ENCODE results near the gene DLG2. TPM values are rescaled to one million over a fixed set of nuclear protein-coding genes. Genes with fewer than 3 reads are reported as not detected.

DLG2 gene
- total and polyA plus RNA-seq, 2 of the 8 experiments (the other 6 are each of a cell fraction or from before 2014, with no cell fraction given) = 1.7 to 14.3 TPM

DNA sequence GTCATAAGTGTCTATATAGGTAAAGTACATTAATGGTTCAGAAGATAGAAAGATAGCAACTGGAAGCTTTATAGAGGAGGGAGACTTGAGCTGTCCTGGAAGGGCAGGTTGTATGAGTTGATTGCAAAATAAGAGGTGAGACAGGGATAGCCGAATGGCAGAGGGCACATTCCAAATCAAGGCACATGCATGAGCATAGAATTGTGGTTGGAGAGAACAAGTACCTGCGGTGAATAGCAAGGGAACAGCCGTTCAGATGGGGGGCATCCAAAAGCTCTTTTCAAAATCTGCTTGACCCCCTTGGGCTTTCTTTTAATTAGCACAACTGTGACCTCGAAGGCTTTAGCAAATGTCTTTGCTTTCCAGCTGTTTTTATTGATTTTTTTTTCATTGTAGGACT lies 1868.0 kb downstream of the DLG2 start:
- H2AK5ac ChIP-seq (ENCODE audit: low read depth, low read length) = no peak overlapping the region
- no peaks in the 10 kb centered on the region for H3K79me2 ChIP-seq (ENCODE audit: control insufficient read depth in 1 of 2, insufficient read depth in 2 of 2, low read length in 2 of 2)
- ChIA-PET POLR2A (ENCODE audit: partially characterized antibody) (no interaction called here), CTCF (ENCODE audit: partially characterized antibody) (interaction anchor here (0.6 to 1.7 kb wide), 6 partner anchors 40 to 721 kb away, joined by 3 to 4 read pairs (median 4); no protein-coding TSS in a partner anchor)
- no peak overlapping the region for H2AFZ ChIP-seq (ENCODE audit: low read length)
- no peak overlapping the region for H3K56ac ChIP-seq (replicated peaks; ENCODE audit: insufficient read length, low read depth, low read length)
- no peak overlapping the region for H2BK5ac ChIP-seq (ENCODE audit: low read depth, low read length)
- no peak overlapping the region for H2BK12ac ChIP-seq (ENCODE audit: low read depth, low read length)
- peaks cover 1 to 7% (median 3%) of the 10 kb centered on the region in 4 experiments; a peak in 5 of 7 replicates for H3K27me3 ChIP-seq (replicated peaks in 1 of 4; ENCODE audit: control insufficient read depth in 3 of 4, extremely low read depth in 1 of 4, insufficient read depth in 3 of 4, low read length in 3 of 4)
- no peak overlapping the region for H3K9ac ChIP-seq (replicated peaks in 1 of 4; ENCODE audit: extremely low read depth in 1 of 4, low read depth in 3 of 4, low read length in 3 of 4)
- DNase-seq (ENCODE audit: low read depth in 1 of 2, low spot score in 2 of 2) = no peak
- no peak overlapping the region for H3K27ac ChIP-seq (ENCODE audit: low read depth, low read length)
- no peaks in the 10 kb centered on the region for H3K79me1 ChIP-seq (ENCODE audit: low read depth, low read length)
- no peak overlapping the region for H3K4me2 ChIP-seq (ENCODE audit: insufficient read depth in 1 of 2, low read depth in 2 of 2, low read length in 2 of 2)
- H3K23ac ChIP-seq (ENCODE audit: insufficient read length) = no peak overlapping the region
- no peak for TF ChIP-seq EZH2 (IDR thresholded peaks at IDR 0.05; ENCODE audit: low read depth, low read length, severe bottlenecking)
- H3K23me2 ChIP-seq (ENCODE audit: low read depth, low read length) = no peaks in the 10 kb centered on the region; the same call in 1 of the 2 replicates
- H2BK120ac ChIP-seq (replicated peaks; ENCODE audit: low read depth, low read length) = no peak overlapping the region
- no peak overlapping the region for H2BK15ac ChIP-seq (ENCODE audit: low read length)
- H3K18ac ChIP-seq (ENCODE audit: extremely low read depth, low read length) = no peak overlapping the region
- H3K14ac ChIP-seq (ENCODE audit: insufficient read length) = no peak overlapping the region
- WGBS, 2 experiments (ENCODE audit: extremely low coverage in 1 of 2, insufficient coverage in 1 of 2, insufficient read length in 1 of 2, insufficient replicate concordance in 2 of 2, low coverage in 1 of 2, low lambda C conversion rate in 2 of 2, missing lambda C conversion rate in 1 of 2) = 47% methylated on average over 4 of the region's 4 CpGs; no CpG with 5 or more reads in 1 of the 2 experiments
- no peaks in the 10 kb centered on the region for H4K20me1 ChIP-seq (replicated peaks in 1 of 2; ENCODE audit: control insufficient read depth in 1 of 2, insufficient read depth in 2 of 2, low read length in 2 of 2)
- peaks cover 0 to 2% (median 0%) of the 10 kb centered on the region in 4 experiments; a peak in 1 of 7 replicates for H3K4me1 ChIP-seq (replicated peaks in 1 of 4; ENCODE audit: control insufficient read depth in 3 of 4, insufficient read depth in 4 of 4, low read length in 3 of 4)
- no peak overlapping the region for H3K4ac ChIP-seq (replicated peaks; ENCODE audit: insufficient read length, low read depth, low read length)
- no peaks in the 10 kb centered on the region for H3K36me3 ChIP-seq (ENCODE audit: control insufficient read depth in 2 of 4, insufficient read depth in 4 of 4, low read length in 3 of 4)
- no peak overlapping the region for H2BK20ac ChIP-seq (ENCODE audit: low read length)
- H3K4me3 ChIP-seq (ENCODE audit: extremely low read depth in 1 of 4, insufficient read depth in 2 of 4, low read depth in 3 of 4, low read length in 4 of 4) = no peak overlapping the region
- no peak overlapping the region for H4K5ac ChIP-seq (ENCODE audit: insufficient read length, low read depth, low read length)
- FAIRE-seq = peak; percentile 28
- no peak overlapping the region for H4K91ac ChIP-seq (replicated peaks; ENCODE audit: insufficient read length, low read length)
- no peak overlapping the region for H4K8ac ChIP-seq (ENCODE audit: extremely low read depth, insufficient read depth, low read length)
- no peaks in the 10 kb centered on the region for H3K9me3 ChIP-seq (ENCODE audit: insufficient read depth in 2 of 2, low read depth in 1 of 2, low read length in 1 of 2)
